K562 (cell line): Measurements from ENCODE around the gene KIAA0825. TPM values are rescaled to one million over a fixed set of nuclear protein-coding genes. Genes with fewer than 3 reads are reported as not detected.

ENCODE experiments used
- ATF3 ChIP-seq, 2 experiments: fragments of 450-650 bp in 1 of 2; sonication (generic) in 1 of 2; formaldehyde crosslinking in 1 of 2; IDR thresholded peaks in 1 of 2; conservative IDR thresholded peaks in 1 of 2; 2 replicates each; pipeline versions ENCODE4 v1.6.1 to v1.8.1; 2016 to 2023; ENCODE audit warnings: mild to moderate bottlenecking in 2 of 2, moderate library complexity in 2 of 2, inconsistent platforms in 1 of 2, missing genetic modification reagents in 1 of 2
- CSDE1 ChIP-seq, 2 experiments: fragments of 450-650 bp; IDR thresholded peaks; 2 replicates each; pipeline ENCODE4 v1.6.1; 2016; ENCODE audit warnings: mild to moderate bottlenecking in 1 of 2
- CXXC5 ChIP-seq: fragments of 250-450 bp; sonication (Bioruptor Pico); IDR thresholded peaks from 2 replicates; pipeline ENCODE4 v1.8.0; 2022; ENCODE audit warnings: inconsistent platforms, mild to moderate bottlenecking, moderate library complexity
- DACH1 ChIP-seq: fragments of 450-650 bp; IDR thresholded peaks from 2 replicates; pipeline ENCODE4 v1.6.1; 2018; ENCODE audit not compliant: partially characterized antibody
- KHSRP ChIP-seq: fragments of 450-650 bp; IDR thresholded peaks from 2 replicates; pipeline ENCODE4 v1.6.1; 2017
- MITF ChIP-seq: IDR thresholded peaks from 2 replicates; pipeline ENCODE4 v1.6.1; 2014; ENCODE audit warnings: antibody characterized with exemption
- PCBP2 ChIP-seq: fragments of 200-400 bp; formaldehyde crosslinking; IDR thresholded peaks from 2 replicates; pipeline ENCODE4 v1.6.1; 2018; ENCODE audit warnings: low read length, low read depth, mild to moderate bottlenecking, moderate library complexity; ENCODE audit not compliant: poor library complexity, severe bottlenecking
- PTRF ChIP-seq: fragments of 450-650 bp; IDR thresholded peaks from 2 replicates; pipeline ENCODE4 v1.6.1; 2016; ENCODE audit warnings: mild to moderate bottlenecking, missing genetic modification characterization, missing compliant biosample characterization
- RHOXF2B ChIP-seq: fragments of 250-450 bp; sonication (Bioruptor Pico); conservative IDR thresholded peaks from 2 replicates; pipeline ENCODE4 v1.5.1; 2021
- SMAD4 ChIP-seq: fragments of 250-450 bp; sonication (Bioruptor Pico); conservative IDR thresholded peaks from 2 replicates; pipeline ENCODE4 v1.8.0; 2021; ENCODE audit warnings: inconsistent platforms, mild to moderate bottlenecking, moderate library complexity
- TARDBP ChIP-seq: fragments of 450-650 bp; IDR thresholded peaks from 2 replicates; pipeline ENCODE4 v1.6.1; 2016
- TCF15 ChIP-seq: fragments of 250-450 bp; sonication (Bioruptor Pico); IDR thresholded peaks from 2 replicates; pipeline ENCODE4 v1.8.0; 2022; ENCODE audit warnings: moderate library complexity, mild to moderate bottlenecking, inconsistent platforms
- ZFP91 ChIP-seq: sonication (generic); formaldehyde crosslinking; IDR thresholded peaks from 2 replicates; pipeline ENCODE4 v1.8.0; 2022; ENCODE audit warnings: mild to moderate bottlenecking, missing genetic modification reagents
- ZFX ChIP-seq: sonication (generic); formaldehyde crosslinking; IDR thresholded peaks from 2 replicates; pipeline ENCODE4 v1.8.0; 2022; ENCODE audit warnings: mild to moderate bottlenecking, missing genetic modification reagents, moderate library complexity
- ZNF318 ChIP-seq, 2 experiments: fragments of 450-650 bp; IDR thresholded peaks; 2 replicates each; pipeline ENCODE4 v1.6.1; 2016; ENCODE audit warnings: mild to moderate bottlenecking in 2 of 2, borderline replicate concordance in 1 of 2, low read depth in 1 of 2, moderate library complexity in 1 of 2
- ZNF408 ChIP-seq: fragments of 250-450 bp; sonication (Bioruptor Pico); IDR thresholded peaks from 2 replicates; pipeline ENCODE4 v1.4.0; 2020; ENCODE audit warnings: low read depth, mild to moderate bottlenecking, moderate library complexity
- polyA plus RNA-seq, 8 experiments: library from polyadenylated mRNA; depleted of rRNA in 4 of 8; stranded (reverse) in 5 of 8; unstranded in 3 of 8; fragments of >200 nt; fragmentation: Nextera tagmentation in 2 of 8; fragmentation: Illumina TruSeq in 1 of 8; extraction: Ambion mirVana in 2 of 8; extraction: Trizol in 1 of 8; gene quantifications; 2 replicates each; pipeline versions ENCODE4 v1.2.1 to v1.2.3, GENCODE V29; 2011 to 2014; ENCODE audit warnings: inconsistent platforms in 1 of 8, missing spikeins in 1 of 8
- total RNA-seq, 7 experiments: library from RNA; depleted of rRNA in 6 of 7; stranded (reverse); fragments of >200 nt in 6 of 7; fragmentation: Illumina TruSeq in 2 of 7; extraction: Trizol in 2 of 7; gene quantifications; 2 replicates each; pipeline versions ENCODE4 v1.2.1 to v1.2.3, GENCODE V29; 2011 to 2021; ENCODE audit warnings: low replicate concordance in 1 of 7

KIAA0825 gene
- total and polyA plus RNA-seq, 9 of the 15 experiments (the other 6 are each of a cell fraction or from before 2014, with no cell fraction given), result 0.05 to 0.36 (median 0.16) TPM; not detected in 1

- no peak for TF ChIP-seq ATF3 (IDR thresholded peaks at IDR 0.05)
- no peak for TF ChIP-seq ATF3 (CRISPR knock-in tag; conservative IDR thresholded peaks at IDR 0.05)
- TF ChIP-seq CXXC5 (CRISPR knock-in tag), result no peak
- no peak for TF ChIP-seq PTRF (tag)
- no peak for TF ChIP-seq RHOXF2B (CRISPR knock-in tag)
- TF ChIP-seq DACH1, result peak; percentile 23
- no peak for TF ChIP-seq ZNF408 (CRISPR knock-in tag)
- no peak for TF ChIP-seq MITF
- TF ChIP-seq KHSRP, result no peak
- no peak for TF ChIP-seq SMAD4 (CRISPR knock-in tag)
- TF ChIP-seq CSDE1 (IDR thresholded peaks at IDR 0.05), result no peak
- no peak for TF ChIP-seq ZNF318 (IDR thresholded peaks at IDR 0.05; ENCODE audit: borderline replicate concordance in 1 of 2, low read depth in 1 of 2)
- TF ChIP-seq ZFP91 (CRISPR knock-in tag), result peak; percentile 90
- TF ChIP-seq ZFX (CRISPR knock-in tag), result peak; percentile 42; the same call in 1 of the 2 replicates
- no peak for TF ChIP-seq PCBP2
- no peak for TF ChIP-seq TCF15 (CRISPR knock-in tag)
- no peak for TF ChIP-seq TARDBP
These were observed 3.4 kb upstream of the KIAA0825 start (continued) for GRCh38 chr5:94621763-94622162.
